ENCODE data around the gene PRSS27.

Gene PRSS27

DNA sequence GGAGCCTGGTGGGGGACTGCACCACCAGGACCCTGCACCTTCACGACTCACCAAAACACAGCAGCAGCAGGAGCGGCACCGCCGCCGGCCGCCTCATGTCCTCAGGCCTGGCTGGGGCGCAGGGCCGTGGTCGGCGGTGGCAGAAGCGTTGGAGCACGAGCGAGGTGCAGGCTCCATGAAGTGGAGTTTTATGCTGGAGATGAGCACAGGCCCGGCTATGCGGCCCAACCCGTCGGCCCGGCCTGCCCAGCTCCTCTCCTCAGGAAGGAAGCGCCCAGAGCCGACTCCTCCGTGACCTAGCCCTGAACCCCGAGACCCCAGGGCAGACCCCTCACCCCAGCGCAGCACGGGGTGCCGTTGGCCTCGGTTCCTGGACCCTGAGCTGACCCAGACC is at the start of gene PRSS27:
Gene PRSS27 (minus strand): TSS at position 161 of the 394 bp plus-strand sequence. CDS start 64 bp downstream, at position 97.
- no peak for DNase-seq (ENCODE audit: low read depth)

DNA sequence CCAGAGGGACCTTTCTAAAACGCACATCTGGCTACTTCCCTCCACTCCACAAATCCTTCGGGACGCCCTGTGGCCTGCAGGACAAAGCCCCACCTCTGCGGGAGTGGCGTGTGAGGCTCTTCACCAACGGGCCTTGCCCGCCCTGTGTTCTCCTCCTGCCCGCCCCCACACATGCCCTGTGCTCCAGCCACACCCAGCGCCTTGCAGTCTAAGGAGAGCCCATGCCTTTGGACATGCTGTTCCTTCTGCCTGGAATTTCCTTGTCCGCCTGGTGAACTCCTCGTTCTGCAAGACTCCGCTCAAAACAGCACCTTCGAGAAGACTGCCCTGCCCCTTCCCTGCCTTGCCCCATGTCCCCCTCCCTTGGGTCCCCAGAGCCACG is 49.6 kb upstream of the PRSS27 start:
- DNase-seq (ENCODE audit: low read depth), result no peak

- no peak for DNase-seq (ENCODE audit: low read depth)
Observed at GRCh38 chr16:2769100-2769529, 49.1 kb upstream of the PRSS27 start.

DNA sequence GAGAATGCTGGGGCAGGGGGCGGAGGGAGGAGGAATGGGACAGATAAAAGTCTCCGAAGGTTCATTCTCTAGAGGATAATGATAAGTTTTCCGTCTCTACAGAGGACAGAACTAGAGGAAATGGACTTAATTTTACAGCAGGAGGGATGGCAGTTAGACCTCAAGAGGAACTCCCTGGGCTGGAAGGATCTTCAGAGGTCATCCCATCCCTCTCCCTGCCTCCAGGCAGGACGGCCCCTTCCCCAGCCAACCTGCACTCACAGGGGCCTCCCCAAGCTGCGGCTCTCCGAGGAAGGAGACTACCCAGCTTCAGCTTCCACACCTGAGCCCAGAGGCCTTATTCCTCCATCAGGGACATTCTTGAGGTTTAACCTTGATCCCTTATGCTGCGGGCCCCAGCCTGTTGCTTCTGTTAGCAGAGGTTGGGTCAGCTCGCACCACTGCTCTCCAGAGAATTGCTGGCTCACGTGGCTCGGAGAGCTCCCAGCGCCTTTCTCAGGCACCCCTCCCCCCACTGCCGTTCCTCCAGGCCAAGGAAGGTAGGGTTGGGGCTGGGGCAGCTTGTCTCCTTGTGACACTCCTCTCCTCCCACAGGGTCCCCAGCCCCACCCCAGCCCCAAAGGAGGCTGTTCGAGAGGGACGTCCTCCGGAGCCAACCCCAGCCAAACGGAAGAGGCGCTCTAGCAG is 48.5 kb upstream of the PRSS27 start:
- no peak for DNase-seq (ENCODE audit: low read depth)

DNA sequence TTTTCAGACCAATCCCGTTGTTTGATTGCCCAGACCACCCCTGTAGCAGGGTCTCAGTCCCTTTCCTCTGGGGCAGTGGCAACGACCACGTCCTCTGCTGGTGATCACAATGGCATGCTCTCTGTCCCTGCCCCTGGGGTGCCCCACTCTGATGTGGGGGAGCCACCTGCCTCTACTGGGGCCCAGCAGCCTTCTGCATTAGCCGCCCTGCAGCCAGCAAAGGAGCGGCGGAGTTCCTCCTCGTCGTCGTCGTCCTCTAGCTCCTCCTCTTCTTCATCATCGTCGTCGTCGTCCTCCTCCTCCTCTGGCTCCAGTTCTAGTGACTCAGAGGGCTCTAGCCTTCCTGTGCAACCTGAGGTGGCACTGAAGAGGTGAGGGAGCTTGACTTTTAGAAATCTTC is 47.9 kb upstream of the PRSS27 start:
- peak; percentile 38 for DNase-seq (ENCODE audit: low read depth)

DNA sequence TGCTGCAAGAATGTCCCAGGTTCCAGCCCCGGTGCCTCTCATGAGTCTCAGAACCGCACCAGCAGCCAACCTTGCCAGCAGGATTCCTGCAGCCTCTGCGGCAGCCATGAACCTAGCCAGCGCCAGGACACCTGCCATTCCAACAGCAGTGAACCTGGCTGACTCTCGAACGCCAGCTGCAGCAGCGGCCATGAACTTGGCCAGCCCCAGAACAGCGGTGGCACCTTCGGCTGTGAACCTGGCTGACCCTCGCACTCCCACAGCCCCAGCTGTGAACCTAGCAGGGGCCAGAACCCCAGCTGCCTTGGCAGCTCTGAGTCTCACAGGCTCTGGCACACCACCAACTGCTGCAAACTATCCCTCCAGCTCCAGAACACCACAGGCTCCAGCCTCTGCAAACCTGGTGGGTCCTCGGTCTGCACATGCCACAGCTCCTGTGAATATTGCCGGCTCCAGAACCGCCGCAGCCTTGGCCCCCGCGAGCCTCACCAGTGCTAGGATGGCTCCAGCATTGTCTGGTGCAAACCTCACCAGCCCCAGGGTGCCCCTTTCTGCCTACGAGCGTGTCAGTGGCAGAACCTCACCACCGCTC is 47.2 kb upstream of the PRSS27 start:
- no peak for DNase-seq (ENCODE audit: low read depth)

- DNase-seq (ENCODE audit: low read depth), result no peak
Observed at GRCh38 chr16:2766430-2767139, 46.6 kb upstream of the PRSS27 start.

DNA sequence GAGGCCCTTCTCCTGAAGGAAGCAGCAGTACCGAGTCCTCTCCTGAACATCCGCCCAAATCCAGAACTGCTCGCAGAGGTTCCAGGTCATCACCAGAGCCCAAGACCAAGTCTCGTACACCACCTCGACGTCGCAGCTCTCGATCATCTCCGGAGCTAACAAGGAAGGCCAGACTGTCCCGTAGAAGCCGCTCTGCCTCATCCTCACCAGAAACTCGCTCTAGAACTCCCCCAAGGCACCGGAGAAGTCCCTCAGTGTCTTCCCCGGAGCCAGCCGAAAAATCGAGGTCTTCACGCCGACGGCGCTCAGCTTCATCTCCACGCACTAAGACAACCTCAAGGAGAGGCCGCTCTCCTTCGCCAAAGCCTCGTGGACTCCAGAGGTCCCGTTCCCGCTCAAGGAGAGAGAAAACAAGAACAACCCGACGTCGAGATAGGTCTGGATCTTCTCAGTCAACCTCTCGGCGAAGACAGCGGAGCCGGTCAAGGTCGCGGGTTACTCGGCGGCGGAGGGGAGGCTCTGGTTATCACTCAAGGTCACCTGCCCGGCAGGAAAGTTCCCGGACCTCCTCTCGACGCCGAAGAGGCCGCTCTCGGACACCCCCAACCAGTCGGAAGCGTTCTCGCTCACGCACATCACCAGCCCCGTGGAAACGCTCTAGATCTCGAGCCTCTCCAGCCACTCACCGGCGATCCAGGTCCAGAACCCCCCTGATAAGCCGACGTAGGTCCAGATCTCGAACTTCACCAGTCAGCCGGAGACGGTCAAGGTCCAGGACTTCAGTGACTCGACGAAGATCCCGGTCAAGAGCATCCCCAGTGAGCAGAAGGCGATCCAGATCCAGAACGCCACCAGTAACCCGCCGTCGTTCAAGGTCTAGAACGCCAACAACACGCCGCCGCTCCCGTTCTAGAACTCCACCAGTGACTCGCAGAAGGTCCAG is 45.7 kb upstream of the PRSS27 start:
- no peak for DNase-seq (ENCODE audit: low read depth)

DNA sequence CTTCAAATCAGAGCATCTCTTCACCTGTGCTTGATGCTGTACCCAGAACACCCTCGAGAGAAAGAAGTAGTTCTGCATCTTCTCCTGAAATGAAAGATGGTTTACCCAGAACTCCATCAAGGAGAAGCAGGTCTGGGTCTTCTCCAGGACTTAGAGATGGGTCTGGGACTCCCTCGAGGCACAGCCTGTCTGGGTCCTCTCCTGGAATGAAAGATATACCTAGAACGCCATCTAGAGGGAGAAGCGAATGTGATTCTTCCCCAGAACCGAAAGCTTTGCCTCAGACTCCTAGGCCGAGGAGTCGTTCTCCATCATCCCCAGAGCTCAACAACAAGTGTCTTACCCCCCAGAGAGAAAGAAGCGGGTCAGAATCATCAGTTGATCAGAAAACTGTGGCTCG is 44.7 kb upstream of the PRSS27 start:
- DNase-seq (ENCODE audit: low read depth), result no peak

GRCh38 chr16:2763173-2763572 is 43.1 kb upstream of the PRSS27 start:
- DNase-seq (ENCODE audit: low read depth), result no peak

GRCh38 chr16:2762711-2763110 is 42.7 kb upstream of the PRSS27 start:
- no peak for DNase-seq (ENCODE audit: low read depth)

GRCh38 chr16:2761886-2762583 is 42.0 kb upstream of the PRSS27 start:
- DNase-seq (ENCODE audit: low read depth), result no peak

DNA sequence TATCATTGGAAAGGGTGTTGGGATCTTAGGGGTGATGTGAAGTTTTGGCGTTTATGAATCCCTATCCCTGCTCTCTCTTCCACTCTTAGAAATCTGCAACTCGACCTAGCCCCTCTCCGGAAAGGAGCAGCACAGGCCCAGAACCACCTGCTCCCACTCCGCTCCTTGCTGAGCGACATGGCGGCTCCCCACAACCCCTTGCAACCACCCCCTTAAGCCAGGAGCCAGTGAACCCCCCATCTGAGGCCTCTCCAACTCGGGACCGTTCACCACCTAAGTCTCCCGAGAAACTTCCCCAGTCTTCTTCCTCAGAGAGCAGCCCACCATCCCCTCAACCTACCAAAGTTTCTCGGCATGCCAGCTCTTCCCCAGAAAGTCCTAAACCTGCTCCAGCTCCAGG is 41.4 kb upstream of the PRSS27 start:
- DNase-seq (ENCODE audit: low read depth), result no peak

- no peak for DNase-seq (ENCODE audit: low read depth)
Observed at GRCh38 chr16:2757344-2757743, 37.3 kb upstream of the PRSS27 start.

- DNase-seq (ENCODE audit: low read depth), result no peak
Observed at GRCh38 chr16:2756288-2757015, 36.4 kb upstream of the PRSS27 start.

DNA sequence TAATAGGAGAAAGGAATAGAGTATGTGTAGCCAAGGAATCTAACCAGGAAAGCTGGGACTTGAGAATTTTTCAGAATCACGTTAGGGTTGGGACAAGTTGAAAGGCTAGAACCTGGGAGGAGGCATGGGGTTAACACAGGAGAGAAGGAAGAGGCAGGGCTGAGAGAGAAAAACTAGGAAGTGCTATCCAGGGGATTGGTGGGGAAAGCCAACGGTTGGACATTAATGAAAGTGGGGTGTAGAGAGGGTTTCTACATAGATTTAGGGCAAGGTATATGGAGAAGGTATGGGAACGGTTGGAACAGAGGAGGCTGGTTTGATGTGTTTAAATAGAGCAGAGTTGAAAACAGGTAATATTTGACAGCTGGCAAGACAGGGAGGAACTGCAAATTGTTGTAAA is 35.1 kb upstream of the PRSS27 start:
- no peak for DNase-seq (ENCODE audit: low read depth)

DNA sequence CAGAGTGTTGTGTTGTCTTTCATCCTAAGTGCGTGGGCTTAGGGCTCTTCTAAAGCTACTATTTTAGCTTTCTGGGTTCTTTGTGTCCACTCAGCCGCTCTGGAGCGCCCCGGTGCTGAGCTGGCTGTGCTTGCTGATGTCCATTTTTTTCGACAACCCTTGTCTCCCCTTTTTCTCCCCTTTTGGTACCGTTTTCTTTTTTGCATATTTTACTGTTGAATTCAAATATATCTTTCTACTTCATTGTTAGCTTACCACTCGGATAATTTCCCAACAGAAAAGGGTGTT is 33.7 kb upstream of the PRSS27 start:
- DNase-seq (ENCODE audit: low read depth), result peak; percentile 35

GRCh38 chr16:2752850-2753732 is 33.1 kb upstream of the PRSS27 start:
- DNase-seq (ENCODE audit: low read depth), result peak; percentile 79

DNA sequence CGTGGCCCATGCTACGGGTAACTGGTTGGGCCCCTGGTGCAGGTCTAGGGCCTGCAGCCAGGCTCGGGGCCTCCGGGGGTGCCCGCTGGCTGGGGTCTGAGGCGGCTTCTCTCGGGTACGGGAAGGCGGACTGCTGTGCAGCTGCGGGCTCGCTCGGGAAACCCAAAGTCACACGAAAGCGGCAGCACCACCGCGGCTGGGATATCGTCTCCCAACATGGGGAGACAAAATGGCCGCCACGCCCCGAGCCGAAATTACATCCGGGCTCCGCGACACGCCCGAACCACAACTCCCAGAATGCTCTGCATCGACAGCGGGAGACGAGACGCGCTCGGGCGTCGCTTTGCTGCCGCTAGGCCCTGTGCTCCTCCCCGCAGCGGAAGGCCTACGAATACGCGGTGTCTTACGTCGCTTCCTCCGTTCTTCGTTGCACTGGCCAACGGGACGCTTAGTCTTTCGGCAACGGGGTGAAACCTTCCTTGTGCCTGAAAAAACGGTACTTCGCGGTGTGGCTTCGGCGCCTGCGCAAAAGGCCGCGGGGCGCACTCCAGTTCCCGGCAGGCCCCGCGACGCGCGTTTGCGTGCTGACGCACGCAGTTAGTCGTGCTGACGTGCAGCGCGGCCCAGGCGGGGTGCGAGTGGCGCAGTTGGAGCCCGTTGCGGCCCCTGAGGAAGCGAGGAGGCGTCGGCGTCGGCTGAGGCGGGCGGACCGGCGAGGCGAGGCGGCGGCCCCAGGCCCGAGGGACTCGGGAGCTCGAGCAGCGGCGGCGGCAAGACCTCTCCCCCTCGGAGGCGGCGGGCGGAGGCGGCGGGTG is 32.2 kb upstream of the PRSS27 start, which contains the start of gene SRRM2:
Gene SRRM2 (plus strand): TSS at position 604 of the 815 bp plus-strand sequence. CDS start 3,727 bp downstream, outside the sequence.
- peak; percentile 94 for DNase-seq (ENCODE audit: low read depth)

Data from ELR (cell line).